ENCODE results near the gene ORMDL2.
"Not testable (repeated sequence)": the region's sequence is repeated elsewhere in the genome, so short reads cannot be mapped to it uniquely, and the experiment has no call there.

ORMDL2 gene

GRCh38 chr12:55827806-55828205, 10.0 kb downstream of the ORMDL2 start:
- no peak for DNase-seq (ENCODE audit: extremely low read depth in 1 of 2, low read depth in 1 of 2)

- DNase-seq (ENCODE audit: extremely low read depth in 1 of 2, low read depth in 1 of 2): no peak
These were observed 10.5 kb downstream of the ORMDL2 start for GRCh38 chr12:55828357-55828756.

GRCh38 chr12:55829967-55830600, 12.2 kb downstream of the ORMDL2 start:
- no peak for DNase-seq (ENCODE audit: extremely low read depth in 1 of 2, low read depth in 1 of 2)

- peak in 1 of 2 donors; percentile 34 for DNase-seq (ENCODE audit: extremely low read depth in 1 of 2, low read depth in 1 of 2)
These were observed 13.0 kb downstream of the ORMDL2 start for GRCh38 chr12:55830601-55831446.

- no peak for DNase-seq (ENCODE audit: extremely low read depth in 1 of 2, low read depth in 1 of 2)
These were observed 13.6 kb downstream of the ORMDL2 start for GRCh38 chr12:55831447-55831815.

GRCh38 chr12:55833056-55833455, 15.2 kb downstream of the ORMDL2 start:
- DNase-seq (ENCODE audit: extremely low read depth in 1 of 2, low read depth in 1 of 2): no peak

GRCh38 chr12:55834400-55834799, 16.6 kb downstream of the ORMDL2 start:
- DNase-seq (ENCODE audit: extremely low read depth in 1 of 2, low read depth in 1 of 2): not testable (repeated sequence)

- DNase-seq (ENCODE audit: extremely low read depth in 1 of 2, low read depth in 1 of 2): no peak
These were observed 20.5 kb downstream of the ORMDL2 start for GRCh38 chr12:55838361-55838760.

GRCh38 chr12:55839345-55840140, 21.7 kb downstream of the ORMDL2 start:
- no peak for DNase-seq (ENCODE audit: extremely low read depth in 1 of 2, low read depth in 1 of 2)

- no peak for DNase-seq (ENCODE audit: extremely low read depth in 1 of 2, low read depth in 1 of 2)
These were observed 22.9 kb downstream of the ORMDL2 start for GRCh38 chr12:55840581-55841351.

- no peak for DNase-seq (ENCODE audit: extremely low read depth in 1 of 2, low read depth in 1 of 2)
These were observed 25.0 kb downstream of the ORMDL2 start, which contains the start of gene MMP19 for GRCh38 chr12:55842681-55843429. Gene MMP19 (minus strand): TSS chr12:55842936. CDS start chr12:55842830, 106 bp downstream.

- no peak for DNase-seq (ENCODE audit: extremely low read depth in 1 of 2, low read depth in 1 of 2)
These were observed 25.6 kb downstream of the ORMDL2 start for GRCh38 chr12:55843431-55843830.

- DNase-seq (ENCODE audit: extremely low read depth in 1 of 2, low read depth in 1 of 2): no peak
These were observed 27.1 kb downstream of the ORMDL2 start for GRCh38 chr12:55844961-55845360.

- no peak for DNase-seq (ENCODE audit: extremely low read depth in 1 of 2, low read depth in 1 of 2)
These were observed 27.5 kb downstream of the ORMDL2 start for GRCh38 chr12:55845361-55845760.

GRCh38 chr12:55845785-55846496, 28.1 kb downstream of the ORMDL2 start:
- no peak for DNase-seq (ENCODE audit: extremely low read depth in 1 of 2, low read depth in 1 of 2)

- DNase-seq (ENCODE audit: extremely low read depth in 1 of 2, low read depth in 1 of 2): peak in 1 of 2 donors; percentile 43
These were observed 29.2 kb downstream of the ORMDL2 start for GRCh38 chr12:55847033-55847432.

GRCh38 chr12:55847603-55848291, 29.9 kb downstream of the ORMDL2 start:
- peak in 1 of 2 donors; percentile 34 for DNase-seq (ENCODE audit: extremely low read depth in 1 of 2, low read depth in 1 of 2)

- DNase-seq (ENCODE audit: extremely low read depth in 1 of 2, low read depth in 1 of 2): no peak
These were observed 31.9 kb downstream of the ORMDL2 start for GRCh38 chr12:55849616-55850343.

Data from stimulated activated CD8-positive, alpha-beta memory T cell treated with anti-CD3 and anti-CD28 coated beads, Interleukin-7, amount 100 ng/mL, for 48 hours (primary cell).